Forelimb muscle (tissue), 1 donor: ENCODE results near the gene PUS10. TPM values are rescaled to one million over a fixed set of nuclear protein-coding genes. Genes with fewer than 3 reads are reported as not detected.
"Not testable (repeated sequence)": the region's sequence is repeated elsewhere in the genome, so short reads cannot be mapped to it uniquely, and the experiment has no call there.

Experiments
- DNase-seq: peaks from one replicate; pipeline ENCODE4 v3.0.0-alpha.2; 2013; ENCODE audit warnings: low read depth
- polyA plus RNA-seq: library from polyadenylated mRNA; unstranded; fragments of 120-200 nt; gene quantifications from one replicate; pipeline ENCODE4 v1.2.1, GENCODE V29; 2013; ENCODE audit not compliant: insufficient read length

PUS10 gene, protein sequence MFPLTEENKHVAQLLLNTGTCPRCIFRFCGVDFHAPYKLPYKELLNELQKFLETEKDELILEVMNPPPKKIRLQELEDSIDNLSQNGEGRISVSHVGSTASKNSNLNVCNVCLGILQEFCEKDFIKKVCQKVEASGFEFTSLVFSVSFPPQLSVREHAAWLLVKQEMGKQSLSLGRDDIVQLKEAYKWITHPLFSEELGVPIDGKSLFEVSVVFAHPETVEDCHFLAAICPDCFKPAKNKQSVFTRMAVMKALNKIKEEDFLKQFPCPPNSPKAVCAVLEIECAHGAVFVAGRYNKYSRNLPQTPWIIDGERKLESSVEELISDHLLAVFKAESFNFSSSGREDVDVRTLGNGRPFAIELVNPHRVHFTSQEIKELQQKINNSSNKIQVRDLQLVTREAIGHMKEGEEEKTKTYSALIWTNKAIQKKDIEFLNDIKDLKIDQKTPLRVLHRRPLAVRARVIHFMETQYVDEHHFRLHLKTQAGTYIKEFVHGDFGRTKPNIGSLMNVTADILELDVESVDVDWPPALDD
- polyA plus RNA-seq, result 4.1 TPM

DNA sequence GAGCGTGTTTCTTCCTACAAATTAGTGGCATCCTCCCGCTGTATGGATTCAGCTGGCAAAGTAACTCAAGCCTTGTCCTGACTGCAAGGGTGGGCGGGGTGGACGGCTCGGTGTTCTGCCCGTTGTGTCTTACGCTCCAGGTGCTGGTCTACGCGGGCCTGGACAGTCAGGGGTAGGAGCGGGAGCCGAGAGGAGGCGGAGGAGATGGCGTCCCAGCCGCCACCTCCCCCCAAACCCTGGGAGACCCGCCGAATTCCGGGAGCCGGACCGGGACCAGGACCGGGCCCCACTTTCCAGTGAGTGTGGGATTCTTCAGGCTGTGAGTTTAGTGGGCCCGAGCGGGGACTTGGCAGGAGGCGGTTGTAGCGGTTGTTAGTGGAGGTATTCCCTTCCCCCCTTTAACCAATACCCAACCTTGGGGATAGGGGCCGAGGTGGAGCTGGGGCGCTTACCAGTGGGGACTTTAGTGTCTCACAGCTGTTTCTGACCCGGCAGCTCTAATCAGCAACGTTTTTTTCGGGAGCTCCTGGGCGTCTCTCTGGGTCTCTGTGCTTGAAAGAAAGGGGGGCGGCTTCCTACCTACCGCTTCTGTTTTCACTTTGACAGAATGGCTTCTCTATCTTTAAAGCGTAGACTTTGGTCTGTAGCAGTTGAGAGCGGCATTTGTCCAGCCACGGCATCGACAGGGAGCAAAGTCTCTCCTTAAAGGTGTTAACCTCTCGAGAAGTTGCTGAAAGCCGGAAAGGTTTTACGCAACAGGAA, at the start of gene PUS10, which contains the start of gene PEX13:
TSS of gene PUS10 (minus strand) at position 700 of the 762 bp plus-strand sequence. CDS start 6,365 bp downstream, outside the sequence.
TSS of gene PEX13 (plus strand) at position 165 of the 762 bp plus-strand sequence. CDS start at position 205, 40 bp downstream.
- no peak for DNase-seq

DNA sequence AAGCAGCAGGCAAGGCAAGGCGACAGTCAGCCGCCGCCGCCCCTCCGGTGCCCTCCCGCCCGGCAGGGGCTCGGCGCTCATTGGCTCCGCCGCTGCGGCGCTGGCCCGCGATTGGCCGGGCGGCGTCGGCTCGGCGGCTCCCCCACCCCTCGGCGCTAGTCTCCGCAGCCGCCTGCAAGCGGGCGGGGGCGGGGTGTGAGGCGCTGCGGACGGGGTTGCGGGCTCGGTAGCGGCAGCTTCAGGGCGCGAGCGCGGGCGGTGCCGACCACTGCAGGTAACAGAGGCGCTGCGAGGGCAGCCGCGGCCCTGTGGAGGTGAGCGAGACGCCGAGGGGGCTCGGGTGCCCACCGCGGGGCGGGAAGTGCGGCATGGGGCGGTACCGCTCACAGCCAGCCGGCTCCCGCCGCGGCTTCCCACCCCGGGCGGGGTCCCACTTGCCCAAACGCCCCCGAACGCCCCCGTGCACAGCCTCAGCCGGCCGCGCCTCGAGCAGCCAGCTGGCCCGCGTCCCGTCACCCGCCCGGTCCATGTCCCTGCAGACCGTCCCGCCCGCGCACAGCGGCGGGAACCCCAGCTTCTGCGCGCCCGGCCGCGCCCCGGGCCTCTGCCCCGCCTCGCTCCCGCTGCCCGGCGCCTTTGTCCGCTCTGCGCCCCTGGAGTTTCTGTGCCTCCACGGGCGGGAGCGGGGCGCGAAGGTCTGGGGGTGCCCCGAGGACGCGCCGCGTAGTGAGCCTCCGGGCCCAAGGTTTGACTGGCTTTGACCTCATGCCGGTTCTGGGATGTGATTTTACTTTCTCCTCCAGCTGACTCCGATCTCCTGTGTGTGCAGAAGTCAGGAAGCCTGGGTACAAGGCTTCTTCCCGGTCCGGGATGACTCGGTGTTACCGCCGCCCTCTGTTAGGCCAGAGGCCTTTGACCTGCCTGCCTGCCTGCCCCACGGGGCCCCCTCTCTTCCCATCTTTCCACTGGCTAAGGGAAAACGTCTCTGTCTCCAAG, 48.0 kb upstream of the PUS10 start, which contains the start of gene SANBR:
TSS of gene SANBR (plus strand) at position 158 of the 996 bp plus-strand sequence. CDS start 4,480 bp downstream, outside the sequence.
- peak; percentile 34 for DNase-seq

DNA sequence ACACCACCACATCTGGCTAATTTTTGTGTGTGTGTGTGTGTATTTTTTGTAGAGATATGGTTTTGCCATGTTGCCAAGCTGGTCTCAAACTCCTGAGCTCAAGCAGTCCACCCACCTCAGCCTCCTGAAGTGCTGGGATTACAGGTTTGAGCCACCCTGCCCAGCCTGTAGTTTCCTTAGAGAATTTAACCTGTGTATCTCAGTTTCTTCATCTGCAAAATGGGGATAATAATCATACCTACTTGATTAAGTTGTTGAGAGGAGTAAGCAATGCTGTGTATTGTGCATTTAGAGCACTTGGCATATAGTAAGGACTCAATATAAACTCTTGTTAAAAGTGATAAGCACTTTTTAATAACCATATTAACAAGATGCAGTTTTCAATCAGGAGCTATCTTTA, 41.3 kb upstream of the PUS10 start:
- DNase-seq, result no peak

DNA sequence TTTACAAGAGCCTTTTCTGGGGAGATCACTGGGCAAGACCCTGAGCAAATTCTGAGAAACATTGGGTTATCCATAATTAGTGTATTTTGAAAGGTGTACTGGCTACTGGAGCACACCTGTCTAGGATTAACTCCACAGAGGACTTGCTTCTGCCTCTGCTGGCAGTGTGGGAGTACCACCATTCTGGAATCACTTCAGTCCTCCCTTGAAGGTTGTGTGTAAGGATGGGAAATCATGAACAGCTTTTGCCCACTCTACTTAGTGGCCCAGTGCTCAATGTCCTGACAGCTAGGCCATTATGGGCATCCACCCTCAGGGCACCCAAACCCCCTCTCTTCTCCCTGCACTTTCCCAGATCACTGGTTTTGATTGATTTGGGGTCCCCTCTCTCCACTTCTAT, 39.5 kb upstream of the PUS10 start:
- no peak for DNase-seq

DNA sequence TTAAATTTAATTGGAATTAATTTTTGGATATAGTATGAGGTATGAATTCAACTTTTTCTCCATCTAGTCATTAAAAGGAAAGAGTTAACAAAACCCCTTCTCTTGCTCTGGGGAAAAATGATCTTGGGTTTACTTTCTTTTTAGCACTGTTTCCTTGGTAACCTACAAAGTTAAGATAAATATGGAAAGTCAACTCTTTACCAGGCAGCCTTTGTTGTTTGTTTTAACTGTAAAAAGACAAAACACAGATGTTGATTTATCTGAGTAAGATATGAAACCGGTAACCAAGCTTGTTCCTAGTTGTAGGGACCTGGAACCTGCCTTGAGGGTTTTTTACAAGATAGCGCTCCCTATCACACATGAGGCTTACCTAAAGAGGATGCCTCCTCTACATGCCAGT, 37.5 kb upstream of the PUS10 start:
- DNase-seq, result no peak

DNA sequence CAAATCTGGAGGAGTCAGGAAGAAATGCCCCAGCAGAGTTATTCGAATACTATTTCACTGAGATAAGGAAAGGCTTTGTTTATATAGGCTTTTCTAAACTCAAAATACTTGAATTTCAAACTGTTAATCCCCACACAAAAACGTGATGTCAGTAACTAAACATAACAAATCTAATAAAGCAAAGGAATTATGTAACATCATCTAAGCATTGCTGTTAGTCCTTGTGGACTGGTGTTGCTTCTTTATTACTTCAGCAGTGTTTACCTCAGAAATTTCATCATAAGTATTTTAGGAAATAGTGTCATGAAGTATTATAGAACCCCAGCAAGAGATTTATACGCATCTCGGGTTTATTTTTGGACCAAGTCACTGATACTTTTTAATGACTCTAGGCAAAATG, 27.9 kb upstream of the PUS10 start:
- DNase-seq, result no peak

DNA sequence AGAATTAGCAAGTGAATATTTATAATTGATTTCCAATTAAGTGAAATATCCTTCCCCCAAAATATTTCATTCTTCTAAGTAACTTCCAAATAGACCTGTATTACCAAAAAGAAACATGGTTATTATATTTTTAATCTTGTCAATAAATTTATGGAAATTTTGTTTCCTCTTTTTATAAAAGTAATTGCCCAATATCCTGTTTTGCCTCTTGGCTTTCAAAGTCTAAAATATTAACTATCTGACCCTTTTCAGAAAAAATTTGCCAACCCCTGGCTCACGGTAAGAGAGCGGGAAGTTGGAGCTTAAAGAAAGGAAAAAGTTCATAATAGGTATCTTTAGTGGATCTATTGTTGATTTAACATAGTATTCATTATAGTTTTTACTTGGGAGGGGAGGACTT, 27.2 kb upstream of the PUS10 start:
- DNase-seq, result no peak

DNA sequence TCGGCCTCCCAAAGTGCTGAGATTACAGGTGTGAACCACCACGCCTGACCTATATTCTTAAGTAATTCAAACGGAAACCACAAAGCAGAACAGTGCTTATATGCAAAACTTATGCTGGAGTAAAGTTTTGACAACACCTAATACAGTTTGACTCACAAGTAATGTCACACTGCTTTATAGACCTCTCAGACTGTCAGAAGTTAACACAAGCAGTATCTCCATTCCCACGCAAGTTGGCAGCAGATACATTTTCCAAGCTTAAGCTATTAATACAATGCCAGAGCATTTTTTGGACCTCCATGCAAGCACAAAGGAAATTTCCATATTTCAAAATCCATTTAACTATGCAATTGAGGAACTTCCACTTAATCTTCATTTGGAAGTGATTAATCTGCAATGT, 26.6 kb upstream of the PUS10 start:
- DNase-seq, result no peak

DNA sequence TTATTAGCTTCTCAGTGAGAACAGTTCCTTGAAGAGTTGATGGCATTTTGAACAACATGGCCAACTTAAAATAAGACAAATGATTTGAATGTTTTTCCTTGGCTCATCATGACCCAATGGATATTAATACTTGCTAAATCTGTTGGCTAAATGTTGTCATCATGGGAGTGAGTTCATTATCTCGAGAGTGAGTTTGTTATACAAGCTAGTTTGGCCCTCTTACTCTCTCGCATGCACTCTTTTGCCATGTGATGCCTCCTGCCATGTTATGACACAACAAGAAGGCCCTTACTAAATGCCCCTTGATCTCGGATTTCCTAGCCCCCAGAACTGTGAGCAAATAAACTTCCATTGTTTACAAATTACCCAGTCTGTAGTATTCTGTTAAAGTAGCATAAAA, 24.8 kb upstream of the PUS10 start:
- DNase-seq, result no peak

DNA sequence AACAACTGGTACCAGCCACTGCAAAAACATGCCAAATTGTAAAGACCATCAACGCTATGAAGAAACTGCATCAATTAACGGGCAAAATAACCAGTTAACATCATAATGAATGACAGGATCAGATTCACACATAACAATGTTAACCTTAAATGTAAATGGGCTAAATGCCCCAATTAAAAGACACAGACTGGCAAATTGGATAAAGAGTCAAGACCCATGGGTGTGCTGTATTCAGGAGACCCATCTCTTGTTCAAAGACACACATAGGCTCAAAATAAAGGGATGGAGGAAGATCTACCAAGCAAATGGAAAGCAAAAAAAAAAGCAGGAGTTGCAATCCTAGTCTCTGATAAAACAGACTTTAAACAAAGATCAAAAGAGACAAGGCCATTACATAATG, 18.6 kb upstream of the PUS10 start:
- DNase-seq, result not testable (repeated sequence)

DNA sequence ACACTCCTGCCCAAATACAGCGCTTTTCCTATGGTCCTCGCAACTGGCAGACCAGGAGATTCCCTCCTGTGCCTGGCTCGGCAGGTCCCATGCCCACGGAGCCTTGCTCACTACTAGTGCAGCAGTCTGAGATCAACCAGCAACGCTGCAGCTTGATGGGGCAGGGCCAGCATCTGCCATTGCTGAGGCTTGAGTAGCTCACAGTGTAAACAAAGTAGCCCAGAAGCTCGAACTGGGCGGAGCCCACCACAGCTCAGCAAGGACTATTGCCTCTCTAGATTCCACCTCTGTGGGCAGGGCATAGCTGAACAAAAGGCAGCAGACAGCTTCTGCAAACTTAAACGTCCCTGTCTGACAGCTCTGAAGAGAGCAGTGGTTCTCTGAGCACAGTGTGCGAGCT, 16.5 kb upstream of the PUS10 start:
- DNase-seq, result not testable (repeated sequence)

DNA sequence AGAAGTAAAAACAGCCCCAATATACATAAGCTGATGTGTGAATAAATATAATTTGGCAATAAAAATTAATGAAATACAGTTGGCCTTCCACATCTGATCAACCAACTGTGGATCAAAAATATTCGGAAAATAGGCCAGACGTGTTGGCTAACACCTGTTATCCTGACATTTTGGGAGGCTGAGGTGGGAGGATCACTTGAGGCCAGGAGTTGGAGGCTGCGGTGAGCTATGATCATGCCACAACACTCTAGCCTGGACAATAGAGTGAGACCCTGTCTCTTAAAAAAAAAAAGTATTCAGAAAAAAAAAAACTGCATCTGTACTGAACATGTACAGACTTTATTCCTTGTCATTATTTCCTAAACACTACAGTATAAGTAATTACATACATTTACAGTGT, 11.5 kb upstream of the PUS10 start:
- no peak for DNase-seq

DNA sequence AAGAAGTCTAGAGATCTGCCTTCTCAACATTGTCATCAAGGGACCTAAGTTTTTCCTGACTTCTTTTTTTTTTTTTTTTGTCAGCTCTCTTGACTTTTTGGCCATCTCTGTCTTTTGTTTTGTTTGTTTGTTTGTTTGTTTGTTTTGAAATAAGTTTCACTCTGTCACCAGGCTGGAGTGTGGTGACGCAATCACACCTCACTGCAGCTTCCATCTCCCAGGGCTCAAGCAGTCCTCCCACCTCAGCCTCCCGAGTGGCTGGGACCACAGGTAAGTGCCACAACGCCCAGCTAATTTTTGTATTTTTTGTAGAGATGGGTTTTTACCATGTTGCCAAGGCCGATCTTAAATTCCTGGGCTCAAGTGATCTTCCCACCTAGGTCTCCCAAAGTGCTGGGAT, 5.6 kb upstream of the PUS10 start:
- DNase-seq, result no peak

DNA sequence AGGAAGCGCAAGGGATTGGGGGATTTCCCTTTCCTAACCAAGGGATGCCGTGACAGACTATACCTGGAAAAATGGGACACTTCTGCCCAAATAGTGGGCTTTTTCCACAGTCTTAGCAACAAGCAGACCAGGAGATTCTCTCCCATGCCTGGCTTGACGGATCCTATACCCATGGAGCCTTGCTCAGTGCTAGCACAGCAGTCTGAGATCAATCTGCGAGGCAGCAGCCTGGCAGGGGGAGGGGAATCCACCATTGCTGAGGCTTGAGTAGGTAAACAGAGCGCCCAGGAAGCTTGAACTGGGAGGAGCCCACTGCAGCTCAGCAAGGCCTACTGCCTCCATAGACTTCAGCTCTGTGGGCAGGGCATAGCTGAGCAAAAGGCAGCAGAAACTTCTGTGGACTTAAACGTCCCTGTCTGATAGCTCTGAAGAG, 3.2 kb upstream of the PUS10 start:
- no peak for DNase-seq

DNA sequence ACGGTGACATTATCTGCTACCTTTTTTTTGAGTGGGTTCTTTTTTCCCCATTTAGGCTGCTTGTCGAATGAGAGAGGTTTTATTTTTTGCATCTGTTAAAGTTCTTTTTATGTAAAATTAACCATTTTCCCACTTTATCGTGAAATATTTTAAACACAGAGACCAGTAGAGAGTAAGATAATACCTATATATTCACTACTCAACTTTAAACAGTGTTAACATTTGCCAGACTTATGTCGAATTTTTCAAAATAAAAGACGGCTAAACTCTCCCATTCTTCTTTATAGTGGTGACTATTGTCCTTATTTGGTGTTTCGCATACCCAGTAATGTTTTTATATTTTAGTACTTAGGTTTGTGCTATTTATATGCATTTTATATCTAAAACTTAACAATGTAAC, 743 bp upstream of the PUS10 start:
- no peak for DNase-seq

DNA sequence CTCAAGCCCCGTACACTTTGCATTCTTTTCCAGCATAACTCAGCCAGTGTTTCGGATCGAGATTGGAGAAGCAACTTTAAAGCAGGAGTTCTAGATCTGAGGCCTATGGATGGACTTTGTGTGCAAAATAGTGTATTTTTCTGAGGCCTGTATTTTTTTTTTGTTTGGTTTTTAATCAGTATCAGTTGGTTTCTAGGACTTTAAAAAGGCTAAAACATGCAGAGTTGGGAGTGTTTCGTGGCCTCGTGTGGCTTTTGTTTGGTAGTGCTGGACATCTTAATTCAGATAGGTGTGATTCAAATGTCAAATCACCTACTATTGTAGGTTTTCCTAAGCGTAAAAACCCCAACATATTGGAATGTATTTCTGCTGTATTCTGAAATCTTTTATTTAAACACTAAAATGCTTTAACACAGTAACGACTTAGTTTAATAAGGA, 282 bp upstream of the PUS10 start:
- DNase-seq, result no peak

DNA sequence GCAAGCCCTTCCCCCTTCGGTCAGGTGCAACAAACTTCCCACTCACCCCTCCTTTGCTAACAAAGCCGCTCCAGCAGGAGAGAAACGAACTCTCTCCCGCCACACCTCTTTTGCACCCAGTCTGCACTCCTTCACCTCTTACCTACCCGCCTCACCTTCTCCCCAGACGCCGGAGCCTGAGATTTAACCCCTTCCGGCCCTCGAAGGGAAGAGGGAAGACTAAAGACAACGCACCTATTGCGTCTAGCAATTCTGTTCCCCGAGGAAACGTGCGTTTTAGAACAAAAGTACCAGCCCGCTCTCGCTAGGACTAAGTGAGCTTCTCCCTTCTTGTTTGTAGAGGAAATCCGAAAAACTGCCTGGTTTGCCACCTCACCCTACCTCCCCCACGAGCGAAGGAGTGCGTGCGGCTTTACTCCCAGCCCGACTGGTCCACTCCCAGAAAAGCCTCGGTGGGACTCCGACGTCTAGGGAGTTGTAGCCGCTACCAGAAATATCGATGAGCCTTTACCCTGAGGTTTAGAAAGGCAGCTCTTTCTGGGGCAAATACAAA, 976 bp downstream of the PUS10 start:
- DNase-seq, result no peak

DNA sequence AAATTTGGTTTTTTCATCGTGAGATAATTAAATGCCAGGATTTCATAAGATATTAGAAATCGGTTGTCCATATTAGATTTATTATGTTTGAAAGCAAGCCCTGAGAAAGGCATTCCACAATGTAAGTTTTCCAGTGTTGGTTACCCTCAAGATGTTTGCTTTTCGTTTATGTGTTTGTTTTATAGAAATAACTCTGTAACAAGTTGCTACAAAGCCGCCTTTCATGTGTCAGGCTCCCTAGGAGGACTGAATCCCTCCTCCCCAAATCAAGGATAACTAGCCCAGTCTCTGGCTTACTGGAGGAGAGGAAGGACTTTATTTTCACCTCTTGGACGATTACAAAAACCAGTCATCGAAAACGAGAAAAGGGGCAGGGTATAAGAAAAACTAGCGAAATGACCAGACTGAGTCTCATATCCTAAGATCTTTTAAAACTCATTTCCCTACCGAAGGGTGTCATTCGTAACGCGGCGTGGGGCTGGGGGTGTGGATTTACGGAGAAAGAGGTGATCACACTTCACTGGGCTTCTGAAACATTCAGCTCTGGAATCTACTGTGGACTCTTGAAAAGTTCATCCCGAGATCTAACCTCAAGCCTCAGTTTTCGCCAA, 1.6 kb downstream of the PUS10 start:
- no peak for DNase-seq

DNA sequence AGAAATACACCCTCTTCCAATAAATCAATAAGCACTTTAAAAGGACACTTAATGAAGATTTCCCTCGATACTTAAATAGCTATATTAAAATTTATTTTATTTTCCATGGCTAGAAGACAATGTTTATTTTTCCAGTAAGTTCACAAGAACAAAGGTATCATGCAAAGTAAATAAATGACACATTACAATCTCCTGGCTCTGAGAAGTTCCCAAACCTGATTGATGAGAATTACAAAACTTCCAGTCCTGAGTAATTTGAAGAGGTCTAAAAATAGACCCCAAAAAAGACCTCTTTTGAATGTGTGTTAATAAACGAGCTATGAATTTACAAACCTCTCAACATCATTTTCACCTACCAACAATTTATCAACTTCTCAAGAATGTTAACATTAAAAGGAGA, 2.1 kb downstream of the PUS10 start:
- no peak for DNase-seq

DNA sequence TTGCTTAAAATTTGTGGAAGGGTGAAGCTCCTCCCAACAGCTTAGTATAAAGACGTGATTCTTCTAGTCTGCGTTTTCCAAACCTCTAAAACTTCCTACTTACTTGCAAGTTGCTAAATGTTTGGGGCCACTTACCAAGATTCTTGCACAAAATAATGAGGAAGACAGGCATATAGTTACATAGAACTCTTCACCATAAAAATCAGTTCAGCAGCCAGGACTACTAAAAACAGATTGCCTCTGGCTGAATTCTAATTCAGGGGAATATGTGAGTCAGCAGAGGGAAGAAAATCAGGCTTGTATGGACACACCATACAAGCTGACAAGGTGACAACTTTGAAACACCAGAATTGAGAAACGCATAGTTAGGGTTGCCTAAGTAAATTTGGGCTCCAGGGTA, 3.3 kb downstream of the PUS10 start:
- DNase-seq, result no peak
